OCI-LY7 (cell line): ENCODE results near the gene OR2T34.

Experiments
- CTCF ChIP-seq: fragments of 200-600 bp; sonication (generic); conservative IDR thresholded peaks from 2 replicates; pipeline ENCODE4 v1.5.1; 2014; ENCODE audit warnings: mild to moderate bottlenecking, antibody characterized with exemption, low read length, moderate library complexity, mixed read lengths
- EZH2phosphoT487 ChIP-seq: fragments of 200-600 bp; sonication (generic); IDR thresholded peaks from 2 replicates; pipeline ENCODE4 v1.6.1; 2018; ENCODE audit warnings: low read depth, borderline replicate concordance, mild to moderate bottlenecking, mixed run types, antibody characterized with exemption, low read length, moderate library complexity, mixed read lengths

DNA sequence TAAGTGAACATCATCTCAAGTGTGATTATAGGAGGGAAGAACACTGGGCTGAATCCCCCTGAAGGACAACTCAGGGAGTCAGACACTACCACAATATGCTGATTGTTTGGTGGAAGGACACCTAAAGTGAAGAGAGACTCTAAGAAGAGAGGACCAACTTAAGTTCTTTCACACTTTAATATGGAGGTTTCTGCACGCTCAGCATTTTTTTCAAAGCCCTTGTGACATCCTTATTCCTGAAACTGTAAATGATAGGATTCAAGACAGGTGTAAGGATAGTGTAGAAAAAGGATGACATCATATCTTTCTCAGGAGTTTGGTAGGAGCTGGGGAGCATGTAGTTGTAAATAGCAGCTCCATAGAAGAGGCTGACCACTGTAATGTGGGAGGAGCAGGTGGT, 18.1 kb upstream of the OR2T34 start:
- TF ChIP-seq CTCF = no peak
- no peak for TF ChIP-seq EZH2phosphoT487
